Coronary artery (tissue), 2 donors: ENCODE data around the gene CELA1.

Source experiments
- DNase-seq: peaks from one replicate; pipeline ENCODE4 v3.0.0-alpha.2; 2017; ENCODE audit warnings: low spot score
- H3K27ac ChIP-seq, 2 donors: fragments of 200-600 bp; sonication (generic); one replicate each; pipeline ENCODE4 v1.5.1; 2016 to 2019
- H3K4me3 ChIP-seq: fragments of 200-600 bp; sonication (generic); 2 replicates; pipeline ENCODE4 v1.5.1; 2016; ENCODE audit warnings: mild to moderate bottlenecking, moderate library complexity
- CTCF ChIP-seq: fragments of 200-600 bp; sonication (generic); IDR thresholded peaks from one replicate; pipeline ENCODE4 v1.5.1; 2019; ENCODE audit warnings: antibody characterized with exemption

Gene CELA1

GRCh38 chr12:51330186-51330585, 16.3 kb downstream of the CELA1 start:
- no peak for DNase-seq
- Histone ChIP-seq H3K4me3 (no peak overlapping the region), H3K27ac (no peak overlapping the region)
- no peak for TF ChIP-seq CTCF

- Histone ChIP-seq H3K4me3 (no peak overlapping the region), H3K27ac (no peak overlapping the region)
- DNase-seq, result no peak
- no peak for TF ChIP-seq CTCF
These were observed 16.7 kb downstream of the CELA1 start for GRCh38 chr12:51329742-51330141.

- no peak for DNase-seq
- Histone ChIP-seq H3K27ac (no peak overlapping the region), H3K4me3 (no peak overlapping the region)
- no peak for TF ChIP-seq CTCF
These were observed 17.9 kb downstream of the CELA1 start for GRCh38 chr12:51328587-51328986.

GRCh38 chr12:51326698-51327439, 19.6 kb downstream of the CELA1 start:
- DNase-seq, result no peak
- Histone ChIP-seq H3K4me3 (no peak overlapping the region), H3K27ac (peak overlapping the region in 1 of 2 donors; percentile 60)

GRCh38 chr12:51324953-51325352, 21.5 kb downstream of the CELA1 start:
- no peak overlapping the region for H3K27ac ChIP-seq
- TF ChIP-seq CTCF, result no peak

More at GRCh38 chr12:51326698-51327439, 19.6 kb downstream of the CELA1 start:
- TF ChIP-seq CTCF, result no peak

GRCh38 chr12:51323966-51324895, 22.2 kb downstream of the CELA1 start, which contains the start of gene BIN2:
BIN2 (minus strand) TSS chr12:51324174; CDS start chr12:51324102, 72 bp downstream.
- peak within 1 kb of the TSS in 1 of 2 donors; percentile 70 for H3K27ac ChIP-seq
- no peak for TF ChIP-seq CTCF
- peak within 1 kb of the TSS; percentile 59 for H3K4me3 ChIP-seq
- no peak for DNase-seq

More at GRCh38 chr12:51324953-51325352, 21.5 kb downstream of the CELA1 start:
- no peak for DNase-seq
- H3K4me3 ChIP-seq, result no peak overlapping the region
